K562 (cell line): ENCODE measurements around the gene HYOU1. TPM values are rescaled to one million over a fixed set of nuclear protein-coding genes. Genes with fewer than 3 reads are reported as not detected.

Experiments
- BCL6 ChIP-seq: fragments of 250-450 bp; sonication (Bioruptor Pico); IDR thresholded peaks from 2 replicates; pipeline ENCODE4 v1.4.0; 2020
- CHD7 ChIP-seq: fragments of 200-600 bp; sonication (generic); IDR thresholded peaks from one replicate; pipeline ENCODE4 v1.6.1; 2012; ENCODE audit warnings: mild to moderate bottlenecking, low read depth, low read length, inconsistent platforms
- CREB3L1 ChIP-seq: fragments of 450-650 bp; IDR thresholded peaks from 2 replicates; pipeline ENCODE4 v1.6.1; 2014; ENCODE audit warnings: low read depth, mild to moderate bottlenecking, moderate library complexity, borderline replicate concordance
- CREBBP ChIP-seq: IDR thresholded peaks from one replicate; pipeline ENCODE4 v1.6.1; 2012; ENCODE audit warnings: low read depth, mild to moderate bottlenecking, control low read depth, inconsistent platforms, low read length
- JUNB ChIP-seq: fragments of 450-650 bp; formaldehyde crosslinking; conservative IDR thresholded peaks from 2 replicates; pipeline ENCODE4 v1.4.0; 2020; ENCODE audit warnings: mild to moderate bottlenecking
- JUND ChIP-seq, 2 experiments: IDR thresholded peaks; 2 replicates in 1 of 2; 3 replicates in 1 of 2; pipeline ENCODE4 v1.6.1; 2011; ENCODE audit warnings: borderline replicate concordance in 2 of 2, low read depth in 2 of 2, low read length in 2 of 2, improper control_type of control experiment in 1 of 2, missing biosample characterization in 1 of 2, missing genetic modification characterization in 1 of 2, missing genetic modification reagents in 1 of 2
- MYBL2 ChIP-seq, 2 experiments: fragments of 450-650 bp in 1 of 2; sonication (generic) in 1 of 2; formaldehyde crosslinking in 1 of 2; IDR thresholded peaks; 2 replicates each; pipeline versions ENCODE4 v1.6.1 to v1.8.1; 2017 to 2022; ENCODE audit warnings: borderline replicate concordance in 1 of 2, inconsistent platforms in 1 of 2, low read depth in 1 of 2, mild to moderate bottlenecking in 1 of 2, missing genetic modification reagents in 1 of 2, moderate library complexity in 1 of 2
- NFATC3 ChIP-seq: fragments of 450-650 bp; IDR thresholded peaks from 2 replicates; pipeline ENCODE4 v1.6.1; 2017; ENCODE audit warnings: mild to moderate bottlenecking
- SAFB2 ChIP-seq: fragments of 200-400 bp; formaldehyde crosslinking; IDR thresholded peaks from 2 replicates; pipeline ENCODE4 v1.6.1; 2018; ENCODE audit warnings: borderline replicate concordance, low read length, low read depth, moderate library complexity; ENCODE audit not compliant: severe bottlenecking
- SP1 ChIP-seq: sonication (generic); formaldehyde crosslinking; IDR thresholded peaks from 2 replicates; pipeline ENCODE4 v1.8.1; 2022; ENCODE audit warnings: mild to moderate bottlenecking, missing genetic modification reagents
- THRAP3 ChIP-seq: fragments of 450-650 bp; IDR thresholded peaks from 2 replicates; pipeline ENCODE4 v1.6.1; 2016; ENCODE audit warnings: mild to moderate bottlenecking, inconsistent platforms, borderline replicate concordance
- U2AF1 ChIP-seq: fragments of 200-400 bp; formaldehyde crosslinking; optimal IDR thresholded peaks from 2 replicates; pipeline ENCODE3; 2017; ENCODE audit warnings: mild to moderate bottlenecking, low read depth, low read length, moderate library complexity
- ZFP1 ChIP-seq: fragments of 450-650 bp; formaldehyde crosslinking; IDR thresholded peaks from 2 replicates; pipeline ENCODE4 v1.4.0; 2020; ENCODE audit warnings: mild to moderate bottlenecking, mixed read lengths
- ZNF239 ChIP-seq: fragments of 250-450 bp; sonication (Bioruptor Pico); IDR thresholded peaks from 2 replicates; pipeline ENCODE4 v1.4.0; 2020; ENCODE audit warnings: mild to moderate bottlenecking
- ZNF384 ChIP-seq: IDR thresholded peaks from 2 replicates; pipeline ENCODE4 v1.6.1; 2012; ENCODE audit warnings: low read depth, low read length, improper control_type of control experiment
- ZNF511 ChIP-seq: sonication (generic); formaldehyde crosslinking; IDR thresholded peaks from 2 replicates; pipeline ENCODE4 v1.8.0; 2022; ENCODE audit warnings: mild to moderate bottlenecking, missing genetic modification reagents
- polyA plus RNA-seq, 8 experiments: library from polyadenylated mRNA; depleted of rRNA in 4 of 8; stranded (reverse) in 5 of 8; unstranded in 3 of 8; fragments of >200 nt; fragmentation: Nextera tagmentation in 2 of 8; fragmentation: Illumina TruSeq in 1 of 8; extraction: Ambion mirVana in 2 of 8; extraction: Trizol in 1 of 8; gene quantifications; 2 replicates each; pipeline versions ENCODE4 v1.2.1 to v1.2.3, GENCODE V29; 2011 to 2014; ENCODE audit warnings: inconsistent platforms in 1 of 8, missing spikeins in 1 of 8
- total RNA-seq, 7 experiments: library from RNA; depleted of rRNA in 6 of 7; stranded (reverse); fragments of >200 nt in 6 of 7; fragmentation: Illumina TruSeq in 2 of 7; extraction: Trizol in 2 of 7; gene quantifications; 2 replicates each; pipeline versions ENCODE4 v1.2.1 to v1.2.3, GENCODE V29; 2011 to 2021; ENCODE audit warnings: low replicate concordance in 1 of 7

The HYOU1 gene
- total and polyA plus RNA-seq, 9 of the 15 experiments (the other 6 are each of a cell fraction or from before 2014, with no cell fraction given), result 19.5 to 197 (median 128) TPM

- TF ChIP-seq BCL6, result no peak
- TF ChIP-seq JUND (IDR thresholded peaks at IDR 0.05; ENCODE audit: borderline replicate concordance, low read depth, low read length), result no peak
- no peak for TF ChIP-seq JUND (tag; IDR thresholded peaks at IDR 0.05; ENCODE audit: borderline replicate concordance, low read depth, low read length)
- no peak for TF ChIP-seq THRAP3
- TF ChIP-seq SP1 (CRISPR knock-in tag), result no peak
- TF ChIP-seq ZNF511 (CRISPR knock-in tag), result no peak
- no peak for TF ChIP-seq ZNF239
- TF ChIP-seq SAFB2, result no peak
- TF ChIP-seq U2AF1, result no peak
- TF ChIP-seq CREBBP, result no peak
- TF ChIP-seq CHD7, result no peak
- no peak for TF ChIP-seq MYBL2 (IDR thresholded peaks at IDR 0.05; ENCODE audit: low read depth)
- TF ChIP-seq MYBL2 (CRISPR knock-in tag; IDR thresholded peaks at IDR 0.05; ENCODE audit: borderline replicate concordance), result no peak
- no peak for TF ChIP-seq ZFP1
- no peak for TF ChIP-seq JUNB (CRISPR knock-in tag)
- TF ChIP-seq NFATC3, result no peak
- TF ChIP-seq CREB3L1, result no peak
- TF ChIP-seq ZNF384, result no peak
These were observed 37.7 kb upstream of the HYOU1 start (continued) for GRCh38 chr11:119094816-119095065.
